Hepatocyte (in vitro differentiated cells): Measurements from ENCODE around the gene S100A4. TPM values are rescaled to one million over a fixed set of nuclear protein-coding genes. Genes with fewer than 3 reads are reported as not detected.

Experiments
- DNase-seq: peaks from one replicate; pipeline ENCODE4 v3.0.0-alpha.2; 2016; ENCODE audit warnings: low spot score
- H2AFZ ChIP-seq: fragments of 200-600 bp; sonication (generic); 2 replicates; pipeline ENCODE4 v1.6.0; 2016; ENCODE audit warnings: antibody characterized with exemption, mild to moderate bottlenecking
- H3K27ac ChIP-seq: fragments of 200-600 bp; sonication (generic); 2 replicates; pipeline ENCODE4 v1.5.1; 2016; ENCODE audit warnings: mild to moderate bottlenecking
- H3K27me3 ChIP-seq: fragments of 200-600 bp; sonication (generic); 2 replicates; pipeline ENCODE4 v1.6.1; 2016
- H3K36me3 ChIP-seq: fragments of 200-600 bp; sonication (generic); replicated peaks from 2 replicates; pipeline ENCODE4 v1.5.1; 2016; ENCODE audit warnings: low read depth; ENCODE audit not compliant: insufficient read depth
- H3K4me1 ChIP-seq: fragments of 200-600 bp; sonication (generic); 2 replicates; pipeline ENCODE4 v1.5.1; 2016; ENCODE audit warnings: mild to moderate bottlenecking, moderate library complexity; ENCODE audit not compliant: insufficient read depth
- H3K4me2 ChIP-seq: fragments of 200-600 bp; sonication (generic); 2 replicates; pipeline ENCODE4 v1.6.0; 2016
- H3K4me3 ChIP-seq: fragments of 200-600 bp; sonication (generic); 2 replicates; pipeline ENCODE4 v1.5.1; 2016; ENCODE audit warnings: mild to moderate bottlenecking
- H3K79me2 ChIP-seq: fragments of 200-600 bp; sonication (generic); 2 replicates; pipeline ENCODE4 v1.6.0; 2017; ENCODE audit warnings: mild to moderate bottlenecking
- H3K9me2 ChIP-seq: fragments of 200-600 bp; sonication (generic); replicated peaks from 2 replicates; pipeline ENCODE4 v1.6.0; 2017; ENCODE audit warnings: mild to moderate bottlenecking; ENCODE audit not compliant: insufficient read depth
- H3K9me3 ChIP-seq: fragments of 200-600 bp; sonication (generic); 2 replicates; pipeline ENCODE4 v1.5.1; 2016; ENCODE audit warnings: low read depth, mild to moderate bottlenecking
- H4K20me1 ChIP-seq: fragments of 200-600 bp; sonication (generic); 2 replicates; pipeline ENCODE4 v1.6.0; 2016; ENCODE audit warnings: mild to moderate bottlenecking; ENCODE audit not compliant: insufficient read depth, poor library complexity, severe bottlenecking
- CTCF ChIP-seq: fragments of 200-600 bp; sonication (generic); IDR thresholded peaks from 2 replicates; pipeline ENCODE4 v1.5.1; 2016; ENCODE audit warnings: antibody characterized with exemption, mild to moderate bottlenecking; ENCODE audit not compliant: poor library complexity
- EZH2 ChIP-seq: fragments of 200-600 bp; sonication (generic); IDR thresholded peaks from 2 replicates; pipeline ENCODE4 v1.6.1; 2016; ENCODE audit warnings: antibody characterized with exemption, mild to moderate bottlenecking, borderline replicate concordance
- EZH2phosphoT487 ChIP-seq: fragments of 200-600 bp; sonication (generic); IDR thresholded peaks from one replicate; pipeline ENCODE4 v1.6.1; 2018; ENCODE audit warnings: antibody characterized with exemption, mild to moderate bottlenecking, low read depth, moderate library complexity; ENCODE audit not compliant: unreplicated experiment, severe bottlenecking
- WGBS: methylation state at CpG from one replicate; pipeline ENCODE4 v1.1.6; 2016; ENCODE audit warnings: low lambda C conversion rate; ENCODE audit errors: missing lambda C conversion rate; 5-methylcytosine and 5-hydroxymethylcytosine counted together
- polyA plus RNA-seq: library from polyadenylated mRNA; unstranded; fragments of >200 nt; fragmentation: Nextera tagmentation; extraction: Ambion mirVana; gene quantifications from 2 replicates; pipeline ENCODE4 v1.2.1, GENCODE V29; 2016
- total RNA-seq: library from RNA; depleted of rRNA; stranded (reverse); fragments of >200 nt; gene quantifications from 2 replicates; pipeline ENCODE4 v1.2.3, GENCODE V29; 2014

S100A4 gene
- total and polyA plus RNA-seq, 2 experiments from 2014 or later = 64.1 to 116 TPM

DNA sequence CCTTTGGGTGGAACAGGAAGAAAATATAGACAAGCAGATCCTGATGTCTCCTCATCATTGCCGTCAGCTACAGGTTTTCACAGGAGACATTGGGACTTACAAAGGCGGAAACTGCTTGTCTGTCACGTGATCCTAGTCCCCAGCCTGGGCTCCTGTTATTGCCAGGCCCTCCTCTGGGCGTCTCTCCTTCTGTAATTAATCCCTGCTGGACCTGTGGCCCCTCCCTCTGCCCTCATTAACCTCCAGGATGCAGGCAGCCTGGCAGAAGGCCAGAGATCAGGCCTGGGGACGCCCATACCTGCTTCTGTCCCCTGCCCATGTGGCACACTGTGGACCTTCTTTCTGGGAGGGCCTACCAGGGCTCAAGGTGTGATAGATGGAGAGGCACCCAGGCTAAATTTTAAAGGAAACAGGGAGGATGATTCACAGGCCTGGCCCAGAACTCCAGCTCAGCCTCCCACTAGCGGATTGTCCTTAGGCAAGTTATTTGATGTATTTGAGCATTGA, 7.2 kb downstream of the S100A4 start:
- H2AFZ ChIP-seq = no peak overlapping the region
- WGBS = 74% methylated on average over 6 of the region's 6 CpGs
- H4K20me1 ChIP-seq = no peaks in the 10 kb centered on the region
- H3K27me3 ChIP-seq = no peaks in the 10 kb centered on the region
- H3K4me1 ChIP-seq = peaks cover 30% of the 10 kb centered on the region
- no peak overlapping the region for H3K4me2 ChIP-seq
- H3K4me3 ChIP-seq = no peak overlapping the region
- H3K27ac ChIP-seq = peak overlapping the region; percentile 13
- H3K79me2 ChIP-seq = peaks cover 18% of the 10 kb centered on the region
- no peaks in the 10 kb centered on the region for H3K9me2 ChIP-seq
- H3K36me3 ChIP-seq = no peaks in the 10 kb centered on the region
- no peaks in the 10 kb centered on the region for H3K9me3 ChIP-seq
- DNase-seq = peak; percentile 44
- no peak for TF ChIP-seq EZH2phosphoT487
- TF ChIP-seq CTCF = no peak
- TF ChIP-seq EZH2 = no peak

- no peak overlapping the region for H3K4me2 ChIP-seq
Measured at GRCh38 chr1:153537376-153537730, 8.3 kb downstream of the S100A4 start.

DNA sequence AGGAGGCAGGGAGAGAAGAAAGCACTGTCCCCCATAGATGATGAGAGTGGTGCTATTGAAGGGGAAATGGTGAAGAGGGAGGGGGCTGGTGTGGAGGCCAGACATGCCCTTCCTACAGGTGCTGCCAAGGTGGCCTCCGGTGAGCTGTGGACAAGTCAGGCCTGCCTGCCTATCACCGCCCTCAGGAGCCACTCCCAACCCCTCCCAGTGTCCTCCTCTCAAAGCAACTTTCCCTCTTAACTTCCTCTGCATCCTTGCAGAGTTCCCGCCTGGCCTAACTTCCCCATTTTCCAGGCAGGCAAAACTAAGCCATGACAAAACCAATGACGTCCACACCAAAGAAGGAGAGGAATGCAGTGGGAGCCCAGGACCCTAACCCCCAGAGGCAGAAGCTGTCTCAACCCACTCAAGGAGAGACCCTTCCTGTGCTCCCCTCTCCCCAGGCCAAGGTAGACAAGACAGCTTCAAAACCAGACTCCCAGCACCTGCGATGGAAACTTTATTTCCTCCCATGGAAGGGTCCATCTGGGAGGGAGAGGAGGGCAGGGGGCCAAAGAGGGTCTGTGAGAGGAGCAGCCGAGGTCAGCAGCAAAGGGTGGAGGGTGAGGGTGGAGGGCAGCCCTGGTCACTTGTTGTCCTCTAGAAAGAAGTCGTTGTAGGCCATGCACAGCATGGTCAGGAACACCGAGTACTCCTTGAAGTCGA, 8.8 kb downstream of the S100A4 start:
- no peaks in the 10 kb centered on the region for H3K9me2 ChIP-seq
- 86% methylated on average over 9 of the region's 9 CpGs for WGBS
- H3K4me1 ChIP-seq = peaks cover 41% of the 10 kb centered on the region
- no peak overlapping the region for H3K4me3 ChIP-seq
- no peak for TF ChIP-seq EZH2
- TF ChIP-seq CTCF = no peak
- TF ChIP-seq EZH2phosphoT487 = no peak
- H3K27me3 ChIP-seq = no peaks in the 10 kb centered on the region
- no peaks in the 10 kb centered on the region for H4K20me1 ChIP-seq
- H3K27ac ChIP-seq = peak overlapping the region; percentile 94
- H3K9me3 ChIP-seq = no peaks in the 10 kb centered on the region
- no peak for DNase-seq
- peaks cover 18% of the 10 kb centered on the region for H3K79me2 ChIP-seq
- no peaks in the 10 kb centered on the region for H3K36me3 ChIP-seq
- no peak overlapping the region for H2AFZ ChIP-seq
- peak overlapping the region; percentile 87 for H3K4me2 ChIP-seq

More at GRCh38 chr1:153537376-153537730, 8.3 kb downstream of the S100A4 start:
- WGBS = 100% methylated on average over 6 of the region's 6 CpGs
- Histone ChIP-seq H3K27ac (no peak overlapping the region), H2AFZ (no peak overlapping the region), H3K9me2 (no peaks in the 10 kb centered on the region), H3K4me1 (peaks cover 35% of the 10 kb centered on the region), H3K79me2 (peaks cover 18% of the 10 kb centered on the region), H3K36me3 (no peaks in the 10 kb centered on the region), H3K4me3 (no peak overlapping the region), H3K9me3 (no peaks in the 10 kb centered on the region), H3K27me3 (no peaks in the 10 kb centered on the region), H4K20me1 (no peaks in the 10 kb centered on the region)
- TF ChIP-seq CTCF = no peak
- TF ChIP-seq EZH2 = no peak
- no peak for TF ChIP-seq EZH2phosphoT487
- DNase-seq = no peak
